GM19351 (cell line): ENCODE measurements around the gene NFKBIE.

Experiments used
- ATAC-seq: cut with Tn5 transposase; IDR thresholded peaks from one replicate; pipeline ENCODE4 v1.9.1; 2021; ENCODE audit warnings: mild to moderate bottlenecking, moderate library complexity; ENCODE audit not compliant: unreplicated experiment

NFKBIE gene

DNA sequence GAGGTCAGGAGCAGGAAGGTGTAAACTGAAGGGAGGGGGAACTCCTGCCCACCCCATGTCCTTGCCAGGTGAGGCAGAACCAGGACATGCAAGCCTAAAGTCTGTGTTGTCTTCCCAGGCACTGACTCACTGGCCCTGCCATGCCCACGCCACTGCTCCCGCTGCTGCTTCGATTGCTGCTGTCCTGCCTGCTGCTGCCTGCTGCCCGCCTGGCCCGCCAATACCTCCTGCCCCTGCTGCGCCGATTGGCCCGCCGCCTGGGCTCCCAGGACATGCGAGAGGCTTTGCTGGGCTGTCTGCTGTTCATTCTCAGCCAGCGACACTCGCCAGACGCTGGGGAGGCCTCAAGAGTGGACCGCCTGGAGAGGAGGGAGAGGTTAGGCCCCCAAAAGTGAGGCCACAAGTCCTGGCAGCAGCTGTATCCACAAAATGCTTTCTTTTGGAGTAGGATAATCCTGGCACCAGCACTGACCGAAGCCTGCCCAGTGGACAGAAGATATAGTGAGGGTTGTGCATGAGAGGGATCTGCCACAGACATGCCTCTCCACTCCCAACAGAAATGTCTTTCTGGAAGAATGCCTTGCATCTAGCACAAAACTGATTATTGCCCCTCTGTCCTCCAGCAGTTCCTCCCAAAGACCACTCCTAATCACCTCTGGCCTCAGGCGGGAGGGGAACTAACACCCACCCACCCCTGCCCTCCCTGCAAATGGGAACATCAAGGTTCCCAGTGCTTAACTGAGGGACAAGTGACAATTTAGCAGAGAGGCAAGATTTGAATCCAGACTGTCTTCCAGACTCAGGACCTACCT is 47.8 kb downstream of the NFKBIE start:
- ATAC-seq = no peak

DNA sequence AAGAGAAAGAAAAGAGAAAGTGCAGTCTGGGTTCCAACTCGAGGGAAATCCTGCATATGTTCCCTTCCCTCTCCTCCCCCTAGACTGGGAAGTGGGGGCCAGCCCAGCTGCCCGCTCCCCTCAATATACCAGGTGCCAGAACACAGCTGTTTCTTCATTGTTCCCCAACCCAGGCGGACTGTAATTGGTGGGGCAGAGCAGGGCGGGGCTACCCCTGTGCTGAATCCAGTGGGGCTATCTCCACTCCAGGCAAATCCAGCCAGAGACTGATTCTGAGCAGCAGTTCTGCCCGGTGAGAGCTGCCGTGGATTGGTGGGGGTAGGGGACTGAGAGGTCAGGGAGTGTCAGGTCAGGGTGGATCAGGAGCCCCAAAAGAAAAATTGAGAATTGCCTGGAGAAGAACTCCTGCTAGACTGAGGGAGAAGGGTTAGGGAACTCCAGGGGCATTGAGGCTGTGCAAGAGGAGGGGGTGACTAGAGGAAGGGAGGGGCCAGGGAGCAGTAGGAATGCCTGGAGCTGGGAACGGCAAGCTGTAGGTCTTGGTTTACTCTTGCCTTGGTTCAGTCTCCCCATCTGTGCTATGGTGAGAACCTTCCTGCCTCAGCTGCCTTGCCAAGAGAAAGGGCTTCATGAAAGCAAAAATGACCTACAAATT is 48.5 kb downstream of the NFKBIE start, which contains the start of gene MYMX:
TSS of gene MYMX (plus strand) at position 250 of the 655 bp plus-strand sequence. CDS start 546 bp downstream, outside the sequence.
- no peak for ATAC-seq

DNA sequence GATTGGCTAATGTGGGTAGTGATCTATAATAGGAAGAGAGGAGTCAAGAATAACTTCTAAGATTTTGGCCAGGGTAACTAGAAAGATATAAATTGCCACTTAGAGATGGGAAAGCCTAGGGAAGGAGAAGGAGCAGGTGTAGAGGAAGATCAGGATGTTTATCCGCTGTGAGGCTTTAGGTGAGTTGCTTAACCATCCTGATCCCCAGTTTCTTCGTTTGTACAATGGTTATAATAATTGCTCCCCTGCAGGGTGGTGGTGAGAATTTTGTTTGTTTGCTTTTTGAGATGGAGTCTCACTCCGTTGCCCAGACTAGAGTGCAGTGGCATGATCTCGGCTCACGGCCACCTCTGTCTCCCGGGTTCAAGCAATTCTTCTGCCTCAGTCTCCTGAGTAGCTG is 51.0 kb downstream of the NFKBIE start:
- no peak for ATAC-seq

DNA sequence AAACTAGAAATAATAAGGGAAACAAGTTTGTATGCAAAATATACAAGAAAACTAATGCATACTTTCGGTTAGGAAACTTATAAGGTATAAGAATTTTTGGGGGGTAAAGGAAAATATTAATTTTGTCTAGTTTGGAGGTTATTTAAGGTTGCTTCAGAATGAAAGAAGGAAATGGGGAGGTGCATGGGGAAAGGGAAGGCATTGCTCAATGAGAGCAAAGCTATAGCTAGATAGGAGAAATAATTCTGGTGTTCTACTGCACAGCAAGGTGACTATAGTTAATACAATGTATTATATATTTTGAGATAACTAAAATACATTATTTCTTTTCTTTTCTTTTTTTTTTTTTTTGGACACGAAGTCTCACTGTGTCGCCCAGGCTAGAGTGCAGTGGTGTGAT is 54.1 kb downstream of the NFKBIE start:
- no peak for ATAC-seq
